GM12865 (cell line): ENCODE data around the gene ANKRD53.

ENCODE experiments used
- DNase-seq: peaks from one replicate; pipeline ENCODE4 v3.0.0; 2010; ENCODE audit warnings: low read depth
- H3K4me3 ChIP-seq: 2 replicates; pipeline ENCODE4 v1.5.1; 2011; ENCODE audit warnings: mild to moderate bottlenecking, low read depth, low read length, control low read depth
- CTCF ChIP-seq: IDR thresholded peaks from 2 replicates; pipeline ENCODE4 v1.5.1; 2011; ENCODE audit warnings: low read length, control low read depth, low read depth, inconsistent platforms; ENCODE audit not compliant: insufficient read depth; ENCODE audit errors: missing control alignments

Gene ANKRD53

GRCh38 chr2:70944111-70944690, 34.2 kb upstream of the ANKRD53 start:
- TF ChIP-seq CTCF, result no peak

DNA sequence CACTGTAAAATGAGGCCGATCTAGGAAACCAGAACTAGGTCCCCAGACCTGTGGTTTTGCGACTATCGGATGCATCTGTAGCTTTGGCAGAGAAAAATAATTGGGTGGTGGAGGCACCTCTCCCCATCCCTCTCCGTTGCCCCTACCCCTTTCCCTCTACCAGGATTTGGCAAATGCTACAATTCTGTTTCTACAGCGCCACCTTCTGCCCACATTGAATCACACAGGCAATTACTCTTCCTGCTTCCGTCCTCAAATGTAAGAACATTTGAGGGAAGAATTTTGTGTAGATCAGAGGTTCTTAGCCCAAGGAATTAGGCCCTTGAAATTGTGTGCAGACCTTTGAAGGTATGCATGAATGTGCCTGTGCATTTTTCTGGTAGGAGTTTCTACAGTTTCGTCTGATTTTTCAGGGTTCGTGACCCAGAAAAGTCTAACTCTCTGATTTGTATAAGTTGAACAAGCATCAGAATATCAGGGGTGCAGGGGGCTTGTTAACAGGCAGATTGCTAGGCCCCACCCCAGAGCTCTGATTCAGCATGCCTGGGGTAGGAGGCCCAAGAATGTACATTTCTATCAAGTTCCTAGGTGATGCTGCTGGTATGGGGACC, 31.5 kb upstream of the ANKRD53 start:
- peak; percentile 53 for DNase-seq
- no peak overlapping the region for H3K4me3 ChIP-seq
- peak; percentile 69 for TF ChIP-seq CTCF

More at GRCh38 chr2:70944111-70944690, 34.2 kb upstream of the ANKRD53 start:
- no peak for DNase-seq
- no peak overlapping the region for H3K4me3 ChIP-seq

DNA sequence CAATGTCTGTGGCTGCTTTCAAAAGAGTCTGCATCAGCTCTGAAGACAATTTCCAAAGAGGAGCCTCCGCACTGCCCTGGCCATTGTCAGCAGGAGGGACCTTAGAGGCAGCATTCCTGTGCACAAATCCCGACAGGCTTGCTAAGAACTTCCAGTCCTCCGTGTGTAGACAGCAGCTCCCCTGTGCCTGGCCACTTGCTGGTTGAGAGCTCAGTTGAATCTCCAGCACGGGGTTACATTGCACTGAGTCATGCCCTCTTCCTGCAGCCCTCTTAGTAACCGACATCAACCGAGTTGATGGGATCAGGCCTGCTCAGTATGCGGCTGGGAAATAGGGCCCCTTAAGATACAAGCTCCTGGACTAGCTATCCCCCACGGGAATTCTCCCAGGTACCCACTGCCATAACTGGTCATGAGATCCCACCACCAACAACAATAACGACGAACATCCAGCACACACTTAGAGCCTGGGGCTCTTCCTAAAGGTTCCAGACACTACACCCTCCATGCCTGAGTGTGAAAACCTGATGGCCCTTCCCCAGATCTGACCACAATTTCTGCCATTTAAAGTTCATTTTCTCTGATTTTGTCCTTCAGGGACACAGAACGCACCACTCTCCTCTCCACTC, 30.8 kb upstream of the ANKRD53 start:
- DNase-seq, result no peak
- no peak overlapping the region for H3K4me3 ChIP-seq
- no peak for TF ChIP-seq CTCF

GRCh38 chr2:70948337-70949003, 30.0 kb upstream of the ANKRD53 start:
- H3K4me3 ChIP-seq, result no peak overlapping the region
- peak; percentile 65 for DNase-seq
- TF ChIP-seq CTCF, result peak; percentile 83

DNA sequence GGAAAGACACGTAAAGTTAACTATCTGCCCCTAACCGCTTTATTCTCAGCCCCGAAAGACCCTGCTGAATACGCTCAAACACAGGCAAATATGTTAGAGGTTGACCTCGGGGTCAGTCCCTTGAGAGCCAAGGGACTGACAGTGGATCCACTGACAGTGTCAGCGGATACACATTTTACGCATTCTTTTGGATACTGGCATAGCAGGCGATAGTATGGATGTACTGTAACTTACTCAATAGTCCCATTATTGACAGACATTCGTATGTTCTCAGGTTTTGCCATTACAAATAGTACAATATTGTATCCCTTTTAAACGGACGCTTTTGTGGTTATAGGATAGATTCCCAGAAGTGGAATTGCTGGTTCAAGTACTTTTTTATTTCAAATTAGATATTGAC, 29.3 kb upstream of the ANKRD53 start:
- DNase-seq, result no peak
- H3K4me3 ChIP-seq, result no peak overlapping the region

GRCh38 chr2:70954886-70955285, 23.5 kb upstream of the ANKRD53 start:
- DNase-seq, result no peak
- no peak overlapping the region for H3K4me3 ChIP-seq
- TF ChIP-seq CTCF, result no peak

More for the DNA sequence above, 29.3 kb upstream of the ANKRD53 start:
- TF ChIP-seq CTCF, result no peak
